Gastroesophageal sphincter (tissue), 3 donors: ENCODE results near the gene LRBA.

Experiments used
- CTCF ChIP-seq, 4 experiments: fragments of 200-600 bp in 2 of 4; fragments of 450-650 bp in 2 of 4; sonication (generic) in 1 of 4; IDR thresholded peaks; one replicate each; pipeline ENCODE4 v1.5.1; 2017 to 2019; ENCODE audit warnings: antibody characterized with exemption in 4 of 4, mild to moderate bottlenecking in 2 of 4, moderate library complexity in 2 of 4
- POLR2A ChIP-seq, 2 donors: fragments of 450-650 bp; IDR thresholded peaks; one replicate each; pipeline ENCODE4 v1.6.1; 2017; ENCODE audit warnings: antibody characterized with exemption in 2 of 2, mild to moderate bottlenecking in 2 of 2, moderate library complexity in 1 of 2

GRCh38 chr4:150219841-150220240 lies 795.2 kb downstream of the LRBA start:
- TF ChIP-seq CTCF (IDR thresholded peaks at IDR 0.05) (no peak), POLR2A (IDR thresholded peaks at IDR 0.05) (no peak)
